T-helper 2 cell treated with Interferon-gamma antibody and Interleukin-4, amounts not matched to agents 5 μg/mL and 100 μg/mL, for 36 hours (primary cell): ENCODE data around the gene COL26A1.
A peak's percentile ranks its signal among the peaks of the same experiment; 100 is the strongest.

Experiments
- DNase-seq: peaks from one replicate; pipeline ENCODE4 v3.0.0; 2021; ENCODE audit warnings: low spot score
- H3K27ac Mint-ChIP-seq: one replicate; pipeline ENCODE4 v1.8.0; 2021; ENCODE audit warnings: mild to moderate bottlenecking, mixed read lengths
- H3K27me3 Mint-ChIP-seq: one replicate; pipeline ENCODE4 v1.8.0; 2021; ENCODE audit warnings: low read depth, mixed read lengths
- H3K36me3 Mint-ChIP-seq: one replicate; pipeline ENCODE4 v1.8.0; 2021; ENCODE audit warnings: low read depth, mixed read lengths
- H3K4me1 Mint-ChIP-seq: one replicate; pipeline ENCODE4 v1.8.0; 2021; ENCODE audit warnings: low read depth, mixed read lengths
- H3K4me3 Mint-ChIP-seq: one replicate; pipeline ENCODE4 v1.8.0; 2022; ENCODE audit warnings: mild to moderate bottlenecking, moderate library complexity, mixed read lengths
- H3K9me3 Mint-ChIP-seq: one replicate; pipeline ENCODE4 v1.8.0; 2021; ENCODE audit warnings: mixed read lengths

COL26A1 gene

DNA sequence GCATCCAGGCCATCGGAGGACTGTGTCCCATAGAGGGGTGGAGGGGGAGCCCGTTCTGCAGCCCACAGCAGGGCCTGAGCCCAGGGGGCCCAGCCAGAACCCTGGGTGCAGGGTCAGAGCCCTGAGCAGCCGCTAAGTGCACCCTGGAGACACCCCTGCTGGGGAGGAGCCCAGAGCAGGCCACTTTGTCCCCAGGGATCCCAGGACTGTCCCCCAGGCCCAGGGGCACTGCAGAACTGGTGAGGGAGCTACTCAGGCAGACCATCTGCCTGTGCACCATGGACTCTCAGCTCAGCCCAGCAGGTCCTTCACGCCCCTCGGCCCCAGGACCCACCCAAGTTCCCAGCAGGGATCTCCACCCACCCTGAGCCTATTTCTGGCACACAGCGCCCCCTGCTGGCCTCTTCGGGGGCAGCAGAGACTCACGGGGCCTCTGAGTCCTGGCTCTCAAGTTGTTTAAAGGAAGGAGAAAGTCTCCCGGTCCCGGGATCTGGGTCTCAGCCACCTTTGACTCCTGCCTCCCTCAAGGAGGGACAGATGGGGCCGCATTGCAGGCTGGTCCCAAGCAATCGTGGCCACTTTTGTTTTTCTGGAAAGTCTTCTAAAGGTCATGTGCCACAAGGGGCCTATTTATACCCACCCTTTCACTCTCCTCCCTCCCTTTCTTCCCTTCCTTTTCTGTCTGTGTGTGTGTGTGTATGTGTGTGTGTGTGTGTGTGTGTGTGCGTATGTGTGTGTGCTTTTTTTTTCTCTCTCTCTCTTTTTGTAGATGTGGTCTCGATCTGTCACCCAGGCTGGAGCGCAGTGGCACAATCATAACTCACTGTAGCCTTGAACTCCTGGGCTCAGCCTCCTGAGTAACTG is 176.2 kb downstream of the COL26A1 start:
- DNase-seq, result peak; percentile 29
- Mint-ChIP-seq H3K27ac (no peak overlapping the region), H3K9me3 (no peaks in the 10 kb centered on the region), H3K4me3 (no peak overlapping the region), H3K36me3 (no peaks in the 10 kb centered on the region), H3K27me3 (no peaks in the 10 kb centered on the region), H3K4me1 (no peaks in the 10 kb centered on the region)

DNA sequence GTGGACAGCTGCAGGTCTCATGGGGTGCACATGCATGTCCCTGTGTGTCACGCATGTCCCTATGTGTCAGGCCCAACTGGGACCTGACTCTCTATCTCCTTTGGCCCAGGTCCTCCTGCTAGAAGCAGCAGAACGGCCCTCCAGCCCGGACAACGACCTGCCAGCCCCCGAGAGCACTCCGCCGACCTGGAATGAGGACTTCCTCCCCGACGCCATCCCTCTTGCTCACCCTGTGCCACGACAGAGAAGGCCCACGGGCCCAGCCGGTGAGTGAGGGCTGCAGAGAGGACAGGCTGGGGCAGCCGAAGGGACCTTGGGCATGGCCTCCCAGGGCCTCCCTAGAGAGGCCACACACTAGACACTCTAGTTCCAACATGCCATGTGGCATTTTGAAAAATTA is 177.1 kb downstream of the COL26A1 start:
- H3K9me3 Mint-ChIP-seq, result no peaks in the 10 kb centered on the region
- no peaks in the 10 kb centered on the region for H3K4me1 Mint-ChIP-seq

DNA sequence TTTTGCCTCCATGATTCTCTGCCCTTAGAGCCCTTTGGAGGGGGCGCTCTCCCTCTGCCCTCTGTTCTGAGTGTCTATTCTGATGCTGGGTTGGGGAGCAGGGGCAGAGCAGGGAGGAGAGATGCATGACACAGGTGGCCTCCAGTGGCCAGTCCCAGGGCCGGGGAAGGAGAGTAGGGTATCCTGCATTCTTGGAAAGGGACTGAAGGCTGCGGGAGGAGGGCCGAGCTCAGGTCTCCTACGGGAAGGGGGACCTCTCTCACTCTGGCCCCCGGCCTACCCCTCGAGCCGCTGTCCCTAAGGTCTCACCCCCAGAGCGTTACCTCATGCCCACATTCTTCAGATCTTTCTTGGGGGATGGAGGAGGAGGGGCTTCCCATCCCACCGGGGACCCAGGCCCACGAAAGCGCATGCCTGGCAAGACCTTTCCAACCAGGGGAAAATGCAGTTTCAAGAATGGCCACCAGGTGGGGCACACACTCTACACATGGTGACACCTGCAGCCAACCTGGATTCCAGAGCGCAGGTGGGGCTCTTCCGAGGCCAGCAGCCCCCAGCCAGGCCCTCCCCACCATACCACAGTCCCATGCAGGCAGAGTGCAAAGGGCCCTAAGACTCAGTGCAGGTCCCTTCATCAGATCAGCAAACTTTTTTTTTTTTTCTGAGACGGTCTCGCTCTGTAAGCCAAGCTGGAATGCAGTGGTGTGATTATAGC is 180.0 kb downstream of the COL26A1 start:
- DNase-seq, result peak; percentile 48
- Mint-ChIP-seq H3K27ac (no peak overlapping the region), H3K9me3 (no peaks in the 10 kb centered on the region), H3K4me3 (no peak overlapping the region), H3K36me3 (no peaks in the 10 kb centered on the region), H3K4me1 (no peaks in the 10 kb centered on the region), H3K27me3 (no peaks in the 10 kb centered on the region)

More for the DNA sequence above, 177.1 kb downstream of the COL26A1 start:
- H3K36me3 Mint-ChIP-seq, result no peaks in the 10 kb centered on the region
- DNase-seq, result no peak
- H3K4me3 Mint-ChIP-seq, result no peak overlapping the region
- no peak overlapping the region for H3K27ac Mint-ChIP-seq
- no peaks in the 10 kb centered on the region for H3K27me3 Mint-ChIP-seq

DNA sequence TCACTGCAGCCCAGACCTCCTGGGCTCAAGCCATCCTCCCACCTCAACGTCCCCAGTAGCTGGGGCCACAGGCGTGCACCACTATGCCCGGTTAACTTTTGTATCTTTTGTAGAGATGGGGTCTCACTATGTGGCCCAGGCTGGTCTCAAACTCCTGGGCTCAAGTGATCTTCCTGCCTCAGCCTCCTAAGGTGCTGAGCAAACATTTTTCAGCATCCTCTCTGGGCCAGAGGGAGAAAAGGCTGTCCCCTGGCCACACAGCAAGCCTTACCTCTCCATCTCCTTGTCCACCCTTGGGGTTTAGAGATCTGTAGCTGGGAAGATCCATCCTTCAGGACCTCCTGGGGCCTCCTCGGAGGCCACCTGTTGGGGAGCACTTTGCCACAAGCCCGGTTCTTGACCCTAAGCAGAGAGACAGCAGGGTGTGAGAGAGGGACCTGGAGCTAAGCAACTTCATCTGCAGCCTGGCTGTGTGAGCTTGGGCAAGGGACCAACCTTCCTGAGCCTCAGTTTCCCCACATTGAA is 180.6 kb downstream of the COL26A1 start:
- Mint-ChIP-seq H3K36me3 (no peaks in the 10 kb centered on the region), H3K27ac (no peak overlapping the region), H3K4me1 (no peaks in the 10 kb centered on the region), H3K4me3 (no peak overlapping the region), H3K27me3 (no peaks in the 10 kb centered on the region), H3K9me3 (no peaks in the 10 kb centered on the region)
- DNase-seq, result no peak

DNA sequence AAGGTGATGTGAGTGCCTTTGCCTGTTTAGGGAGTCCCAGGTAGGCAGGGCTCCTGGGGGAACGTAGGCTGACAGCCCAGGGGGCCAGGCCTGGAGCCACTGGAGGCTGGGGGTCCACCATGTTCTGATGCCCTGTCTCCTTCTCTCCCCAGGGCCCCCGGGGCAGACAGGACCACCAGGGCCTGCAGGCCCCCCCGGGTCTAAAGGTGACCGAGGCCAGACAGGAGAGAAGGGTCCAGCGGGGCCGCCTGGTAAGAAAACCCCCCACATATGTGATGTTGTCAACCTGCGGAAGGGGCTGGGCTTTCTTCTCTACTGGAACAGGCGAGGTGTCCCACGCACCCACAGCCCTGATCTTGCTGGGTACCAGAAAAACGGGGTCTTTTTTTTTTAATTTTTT is 181.2 kb downstream of the COL26A1 start:
- H3K36me3 Mint-ChIP-seq, result no peaks in the 10 kb centered on the region
- H3K4me3 Mint-ChIP-seq, result no peak overlapping the region
- H3K27ac Mint-ChIP-seq, result no peak overlapping the region
- no peak for DNase-seq
- H3K4me1 Mint-ChIP-seq, result no peaks in the 10 kb centered on the region
- H3K9me3 Mint-ChIP-seq, result no peaks in the 10 kb centered on the region
- H3K27me3 Mint-ChIP-seq, result no peaks in the 10 kb centered on the region

DNA sequence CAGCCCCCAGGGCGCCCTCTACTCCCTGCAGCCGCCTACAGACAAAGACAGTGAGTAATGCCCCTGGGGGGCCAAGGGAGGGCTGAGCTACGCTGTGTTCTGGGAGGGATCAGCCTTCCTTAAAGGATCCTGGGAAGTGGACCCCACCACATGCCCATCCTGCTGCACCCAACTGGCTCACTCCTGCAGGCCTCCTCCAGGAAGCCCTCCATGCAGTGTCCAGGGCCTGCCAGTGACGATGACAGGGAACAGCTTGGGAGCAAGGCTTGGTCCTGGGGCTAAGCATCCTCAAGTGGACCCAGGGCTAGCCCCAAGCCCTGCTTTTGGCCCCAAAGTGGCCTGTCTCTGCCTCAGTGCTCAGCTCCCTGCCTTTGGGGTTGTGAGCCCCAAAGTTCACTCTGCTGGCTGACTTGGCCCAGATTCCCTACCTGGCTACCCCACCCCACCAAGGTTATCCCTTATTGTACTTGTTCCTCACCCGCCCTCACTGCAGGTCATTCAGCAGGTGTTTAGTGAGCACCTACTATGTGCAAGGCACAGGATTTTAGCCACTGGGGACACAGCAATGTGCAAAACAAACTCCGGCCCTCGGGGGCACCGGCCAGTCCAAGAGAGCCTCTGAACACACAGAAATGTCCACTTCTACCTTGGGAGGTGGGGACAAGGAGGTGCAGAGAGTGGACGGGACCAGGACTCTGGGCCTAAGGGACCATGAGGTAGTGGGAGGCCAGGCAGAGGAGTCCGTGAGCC is 182.9 kb downstream of the COL26A1 start:
- H3K27me3 Mint-ChIP-seq, result no peaks in the 10 kb centered on the region
- no peak for DNase-seq
- H3K27ac Mint-ChIP-seq, result no peak overlapping the region
- no peaks in the 10 kb centered on the region for H3K9me3 Mint-ChIP-seq
- no peaks in the 10 kb centered on the region for H3K4me1 Mint-ChIP-seq
- no peak overlapping the region for H3K4me3 Mint-ChIP-seq
- H3K36me3 Mint-ChIP-seq, result no peaks in the 10 kb centered on the region

DNA sequence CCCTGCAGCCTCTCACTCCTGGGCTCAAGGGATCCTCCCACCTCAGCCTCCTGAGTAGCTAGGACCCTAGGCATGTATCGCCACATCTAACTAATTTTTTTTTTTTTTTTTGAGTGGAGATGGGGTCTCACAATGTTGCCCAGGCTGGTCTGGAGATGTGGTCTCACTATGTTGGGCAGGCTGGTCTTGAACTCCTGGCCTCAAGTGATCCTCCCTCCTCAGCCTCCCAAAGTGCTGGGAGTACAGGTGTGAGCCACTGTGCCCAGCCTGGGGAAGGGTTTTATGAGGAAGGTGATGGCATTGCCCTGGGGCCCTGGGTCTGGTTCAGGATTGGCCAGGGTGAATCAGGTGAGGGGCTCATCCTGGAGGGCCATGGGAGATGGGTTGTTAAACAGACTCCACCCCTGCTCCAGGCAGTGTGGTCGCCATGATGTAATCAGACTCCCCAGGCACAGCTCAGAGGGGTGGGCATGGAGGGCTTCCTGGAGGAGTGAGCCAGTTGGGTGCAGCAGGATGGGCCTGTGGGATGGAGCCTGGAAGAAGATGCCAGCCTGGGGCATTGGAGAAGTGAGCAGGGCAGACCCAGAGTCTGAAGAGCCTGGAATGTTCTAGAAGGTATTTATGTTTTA is 183.7 kb downstream of the COL26A1 start:
- Mint-ChIP-seq H3K27ac (no peak overlapping the region), H3K4me1 (no peaks in the 10 kb centered on the region), H3K9me3 (no peaks in the 10 kb centered on the region), H3K27me3 (no peaks in the 10 kb centered on the region), H3K4me3 (no peak overlapping the region), H3K36me3 (no peaks in the 10 kb centered on the region)
- no peak for DNase-seq

DNA sequence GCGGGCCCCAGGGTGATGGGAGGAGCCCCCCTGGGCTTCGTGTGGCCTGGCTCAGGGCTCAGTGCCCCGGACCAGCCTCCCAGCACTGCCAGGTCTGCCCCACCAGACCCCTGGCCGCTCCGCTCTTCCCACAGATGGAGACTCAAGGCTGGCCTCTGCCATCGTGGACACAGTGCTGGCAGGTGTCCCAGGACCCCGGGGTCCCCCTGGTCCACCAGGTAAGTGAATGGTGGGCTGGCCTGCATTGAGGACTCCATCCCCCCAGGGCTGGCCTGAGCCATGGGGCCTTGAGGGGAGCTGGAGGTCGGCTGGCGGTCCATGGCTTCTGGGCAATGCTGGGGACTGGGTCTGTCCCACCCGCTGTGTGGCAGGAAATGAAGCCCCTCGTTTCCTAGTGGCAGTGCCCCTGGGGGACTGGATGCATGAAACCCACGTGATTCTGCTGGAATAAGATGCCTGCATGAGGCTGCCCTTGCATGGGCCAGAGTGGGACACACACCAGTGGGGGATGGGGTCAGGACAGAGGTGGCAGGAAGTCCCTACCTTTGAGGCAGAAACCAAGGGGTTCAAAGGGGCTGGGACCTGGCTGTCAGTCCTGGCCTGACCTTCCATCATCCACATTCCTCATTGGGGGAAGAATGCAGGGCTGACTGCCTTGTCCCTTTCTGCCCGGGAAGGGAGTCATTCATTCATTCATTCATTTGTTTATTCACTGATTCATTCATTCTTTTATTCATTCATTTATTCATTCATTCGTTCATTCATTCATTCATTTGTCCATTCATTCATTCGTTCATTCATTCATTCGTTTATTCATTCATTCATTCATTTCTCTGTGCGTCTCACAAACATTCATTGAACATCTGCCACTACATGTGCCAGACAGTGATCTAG is 184.6 kb downstream of the COL26A1 start:
- H3K27ac Mint-ChIP-seq, result no peak overlapping the region
- no peaks in the 10 kb centered on the region for H3K27me3 Mint-ChIP-seq
- no peaks in the 10 kb centered on the region for H3K4me1 Mint-ChIP-seq
- no peaks in the 10 kb centered on the region for H3K36me3 Mint-ChIP-seq
- no peak overlapping the region for H3K4me3 Mint-ChIP-seq
- no peaks in the 10 kb centered on the region for H3K9me3 Mint-ChIP-seq
- no peak for DNase-seq

DNA sequence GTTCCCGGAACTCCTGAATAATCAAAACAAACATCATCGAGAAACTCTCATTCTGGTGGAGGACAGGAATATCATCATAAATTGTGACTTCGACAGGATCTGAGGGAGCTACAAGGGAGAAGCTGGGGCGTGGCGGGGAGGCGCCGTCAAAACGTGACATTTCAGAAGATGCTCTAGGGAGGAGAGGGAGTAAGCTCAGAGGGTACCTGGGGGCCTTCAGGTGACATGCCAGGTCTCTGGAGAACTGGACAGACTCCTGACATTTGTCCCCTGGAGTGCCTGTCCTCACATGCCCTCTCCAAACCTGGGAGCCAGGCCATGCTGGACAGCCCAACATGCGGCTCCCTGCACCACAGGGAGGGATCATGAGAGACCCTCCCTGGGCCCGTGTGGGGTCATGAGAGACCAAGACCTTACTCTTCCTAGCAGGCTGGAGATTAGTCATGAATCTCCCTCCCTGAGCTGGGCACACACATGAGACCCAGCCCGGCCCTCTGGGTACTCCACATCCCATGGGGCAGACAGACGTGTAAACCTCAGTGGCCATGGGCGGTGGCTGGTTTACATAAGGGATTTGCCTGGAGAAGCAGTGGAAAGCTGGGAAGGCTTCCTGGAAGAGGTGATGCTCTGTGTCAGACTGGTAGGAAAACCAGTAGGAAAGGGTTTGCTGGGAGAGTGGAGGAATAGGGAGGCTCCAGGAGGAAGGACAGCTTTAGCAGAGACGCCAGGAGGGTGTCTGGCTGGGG is 185.4 kb downstream of the COL26A1 start:
- H3K36me3 Mint-ChIP-seq, result no peaks in the 10 kb centered on the region
- H3K4me3 Mint-ChIP-seq, result no peak overlapping the region
- no peak for DNase-seq
- H3K27ac Mint-ChIP-seq, result no peak overlapping the region
- no peaks in the 10 kb centered on the region for H3K27me3 Mint-ChIP-seq
- H3K4me1 Mint-ChIP-seq, result no peaks in the 10 kb centered on the region
- H3K9me3 Mint-ChIP-seq, result no peaks in the 10 kb centered on the region

DNA sequence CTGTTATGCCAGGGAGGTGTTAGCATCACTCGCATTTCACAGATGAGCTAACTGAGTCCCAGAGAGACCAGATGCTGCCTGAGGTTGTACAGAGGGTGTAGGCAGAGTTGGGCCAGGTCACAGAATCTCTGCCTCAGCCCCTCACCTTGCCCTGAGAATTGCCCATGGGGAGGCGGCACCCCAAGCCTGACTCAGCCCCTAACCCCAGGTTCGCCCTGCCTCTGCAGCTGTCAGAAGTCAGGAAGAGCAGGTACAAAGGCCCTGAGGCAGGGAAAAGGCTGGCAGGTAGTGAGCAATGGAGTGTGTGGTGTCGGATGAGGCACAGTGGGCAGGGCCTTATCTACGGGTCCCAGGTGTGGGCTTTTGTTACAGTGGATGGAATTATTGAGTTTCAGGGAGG is 187.1 kb downstream of the COL26A1 start:
- Mint-ChIP-seq H3K4me3 (no peak overlapping the region), H3K36me3 (no peaks in the 10 kb centered on the region), H3K4me1 (no peaks in the 10 kb centered on the region), H3K27ac (no peak overlapping the region), H3K9me3 (no peaks in the 10 kb centered on the region), H3K27me3 (no peaks in the 10 kb centered on the region)
- no peak for DNase-seq

DNA sequence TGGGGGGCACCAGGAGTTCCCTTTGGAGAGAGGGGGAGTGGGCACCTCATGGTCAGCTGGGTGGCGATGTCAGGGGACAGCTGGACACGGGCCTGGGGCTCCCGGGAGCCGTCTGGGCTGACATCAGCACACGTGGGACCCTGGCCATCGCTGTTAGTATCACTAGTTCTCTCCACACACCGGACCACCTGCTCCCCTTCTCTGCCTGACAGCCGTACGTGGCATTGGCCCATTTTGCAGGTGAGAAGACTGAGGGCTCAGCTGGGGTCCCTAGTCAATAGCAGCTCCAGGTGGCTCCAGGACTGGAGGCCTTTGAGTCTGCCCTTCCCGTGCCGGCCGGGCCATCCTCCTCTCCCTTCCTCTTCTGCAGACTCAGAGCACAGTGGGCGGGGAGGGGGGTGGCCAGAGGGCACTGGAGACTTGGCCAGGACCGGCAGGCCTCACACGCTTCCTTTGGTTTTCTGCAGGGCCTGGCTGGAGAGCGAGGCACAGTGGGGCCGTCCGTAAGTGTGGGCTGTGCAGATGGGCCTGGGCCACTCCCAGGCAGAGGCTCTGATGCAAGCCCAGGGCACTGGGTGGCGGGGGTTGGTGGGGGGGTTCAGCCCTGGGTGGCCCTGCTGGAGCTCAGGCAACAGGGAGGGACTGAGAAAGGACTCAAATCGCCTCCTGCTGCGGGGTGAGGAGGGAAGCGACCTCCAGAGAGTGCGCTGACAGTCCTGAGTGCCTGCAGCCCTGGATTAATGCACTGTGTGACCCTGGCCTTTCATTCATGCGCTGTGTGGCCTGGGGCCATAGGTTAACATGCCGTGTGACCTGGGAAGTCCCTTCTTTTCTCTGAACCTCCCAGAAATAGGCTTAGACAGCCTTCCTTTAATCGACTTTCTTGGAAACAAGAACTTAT is 188.2 kb downstream of the COL26A1 start:
- no peak overlapping the region for H3K27ac Mint-ChIP-seq
- H3K4me3 Mint-ChIP-seq, result no peak overlapping the region
- no peaks in the 10 kb centered on the region for H3K27me3 Mint-ChIP-seq
- no peaks in the 10 kb centered on the region for H3K4me1 Mint-ChIP-seq
- H3K9me3 Mint-ChIP-seq, result no peaks in the 10 kb centered on the region
- DNase-seq, result no peak
- H3K36me3 Mint-ChIP-seq, result no peaks in the 10 kb centered on the region
